Spleen (tissue), 7 donors: ENCODE results near the gene MACIR.

Source experiments
- POLR2A ChIP-seq, 3 donors: fragments of 450-650 bp; IDR thresholded peaks; one replicate each; pipeline ENCODE4 v1.5.1; 2017; ENCODE audit warnings: antibody characterized with exemption in 3 of 3, mild to moderate bottlenecking in 1 of 3
- POLR2AphosphoS5 ChIP-seq, 3 donors: sonication (generic); formaldehyde crosslinking; IDR thresholded peaks; one replicate each; pipeline ENCODE4 v1.5.1; 2017; ENCODE audit warnings: antibody characterized with exemption in 3 of 3
- TF ChIP-seq, protein P1 (sequence below), 11 experiments: fragments of 200-600 bp in 7 of 11; fragments of 450-650 bp in 4 of 11; sonication (generic) in 4 of 11; IDR thresholded peaks in 8 of 11; conservative IDR thresholded peaks in 3 of 11; 1 replicate in 7 of 11; 2 replicates in 4 of 11; pipeline versions ENCODE4 v1.4.0 to v1.8.0; 2016 to 2021; ENCODE audit warnings: antibody characterized with exemption in 11 of 11, inconsistent platforms in 4 of 11, mild to moderate bottlenecking in 1 of 11
- donor health status: DM: no; HTN: no; CAD: no; lungs with moderate emphysema.
- donor health status: DM: no; HTN: no; CAD: no.
- donor health status: DM: no; HTN: no; CAD: no.

DNA sequence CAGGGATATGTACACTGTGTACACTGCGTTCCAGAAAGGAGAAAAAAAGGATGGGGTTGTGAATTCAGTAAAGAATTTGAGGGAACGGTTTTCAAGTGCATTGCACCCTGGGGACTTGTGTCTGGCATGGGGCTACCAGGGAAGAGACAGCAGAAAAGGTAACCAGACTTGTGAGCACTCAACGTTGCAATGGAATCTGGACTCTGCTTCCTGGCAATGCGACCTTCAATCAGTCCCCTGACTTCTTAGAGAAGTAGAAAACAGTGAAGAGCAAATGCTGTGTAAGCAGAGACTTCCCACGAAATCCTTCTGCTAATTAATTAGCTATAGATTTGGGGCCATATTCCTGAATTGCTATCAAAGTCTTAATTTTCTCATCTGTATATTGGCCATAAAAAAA lies 36.3 kb downstream of the MACIR start:
- TF ChIP-seq POLR2AphosphoS5 (IDR thresholded peaks at IDR 0.05) = no peak
- TF ChIP-seq, protein P1, sequence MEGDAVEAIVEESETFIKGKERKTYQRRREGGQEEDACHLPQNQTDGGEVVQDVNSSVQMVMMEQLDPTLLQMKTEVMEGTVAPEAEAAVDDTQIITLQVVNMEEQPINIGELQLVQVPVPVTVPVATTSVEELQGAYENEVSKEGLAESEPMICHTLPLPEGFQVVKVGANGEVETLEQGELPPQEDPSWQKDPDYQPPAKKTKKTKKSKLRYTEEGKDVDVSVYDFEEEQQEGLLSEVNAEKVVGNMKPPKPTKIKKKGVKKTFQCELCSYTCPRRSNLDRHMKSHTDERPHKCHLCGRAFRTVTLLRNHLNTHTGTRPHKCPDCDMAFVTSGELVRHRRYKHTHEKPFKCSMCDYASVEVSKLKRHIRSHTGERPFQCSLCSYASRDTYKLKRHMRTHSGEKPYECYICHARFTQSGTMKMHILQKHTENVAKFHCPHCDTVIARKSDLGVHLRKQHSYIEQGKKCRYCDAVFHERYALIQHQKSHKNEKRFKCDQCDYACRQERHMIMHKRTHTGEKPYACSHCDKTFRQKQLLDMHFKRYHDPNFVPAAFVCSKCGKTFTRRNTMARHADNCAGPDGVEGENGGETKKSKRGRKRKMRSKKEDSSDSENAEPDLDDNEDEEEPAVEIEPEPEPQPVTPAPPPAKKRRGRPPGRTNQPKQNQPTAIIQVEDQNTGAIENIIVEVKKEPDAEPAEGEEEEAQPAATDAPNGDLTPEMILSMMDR (IDR thresholded peaks at IDR 0.05 in 8 of 11, conservative IDR thresholded peaks at IDR 0.05 in 3 of 11) = no peak
- TF ChIP-seq POLR2A (IDR thresholded peaks at IDR 0.05) = no peak
